Fibroblast of peridontal ligament (primary cell): ENCODE data around the gene GIMAP5.
"Not testable (repeated sequence)": the region's sequence is repeated elsewhere in the genome, so short reads cannot be mapped to it uniquely, and the experiment has no call there.

ENCODE experiments used
- DNase-seq: peaks from one replicate; pipeline ENCODE4 v3.0.0-alpha.2; 2010; ENCODE audit errors: extremely low read depth

Gene GIMAP5

DNA sequence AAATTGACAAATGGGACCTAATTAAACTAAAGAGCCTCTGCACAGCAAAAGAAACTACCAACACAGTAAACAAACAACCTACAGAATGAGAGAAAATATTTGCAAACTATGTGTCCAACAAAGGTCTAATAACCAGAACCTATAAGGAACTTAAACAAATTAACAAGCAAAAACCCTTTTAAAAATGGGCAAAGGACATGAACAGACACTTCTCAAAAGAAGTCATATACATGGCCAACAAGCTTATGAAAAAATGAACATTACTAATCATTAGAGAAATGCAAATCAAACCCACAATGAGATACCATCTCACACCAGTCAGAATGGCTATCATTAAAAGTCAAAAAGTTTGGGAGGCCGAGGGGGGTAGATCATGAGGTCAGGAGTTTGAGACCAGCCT, 36.9 kb downstream of the GIMAP5 start:
- DNase-seq: not testable (repeated sequence)

DNA sequence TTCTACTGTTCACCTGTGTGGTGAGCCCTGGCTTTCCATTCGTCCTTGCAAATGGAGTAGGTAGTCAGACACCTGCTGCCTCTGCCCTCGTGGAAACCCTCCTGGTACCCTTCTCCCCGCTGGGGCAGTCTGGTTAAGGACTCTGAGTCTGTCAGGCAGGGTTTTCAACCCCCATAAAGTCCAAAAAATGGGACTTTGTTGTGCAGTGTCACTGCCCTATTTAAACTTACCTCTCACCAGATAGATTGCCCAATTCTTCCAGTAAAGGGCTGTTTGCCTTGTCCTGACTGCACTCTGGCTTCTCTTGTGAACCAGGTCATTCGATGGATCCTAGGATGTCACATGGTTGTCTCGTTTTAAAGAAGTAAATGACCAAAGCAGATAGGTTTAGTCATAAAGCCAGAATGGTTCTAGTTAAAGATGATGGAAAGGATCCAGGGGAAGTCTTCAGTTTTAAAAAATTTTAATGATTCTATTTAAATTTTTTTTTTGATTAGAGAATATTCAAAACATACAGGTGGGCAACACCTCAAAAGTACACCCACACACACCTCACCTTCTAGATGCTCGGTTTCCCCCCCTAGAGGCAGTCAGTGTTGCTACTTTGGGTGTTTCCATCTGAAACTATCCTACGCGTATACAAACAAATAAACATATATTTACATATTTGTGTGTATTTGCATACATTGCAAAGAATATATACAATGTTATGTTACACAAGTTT, 41.0 kb downstream of the GIMAP5 start:
- DNase-seq: no peak

DNA sequence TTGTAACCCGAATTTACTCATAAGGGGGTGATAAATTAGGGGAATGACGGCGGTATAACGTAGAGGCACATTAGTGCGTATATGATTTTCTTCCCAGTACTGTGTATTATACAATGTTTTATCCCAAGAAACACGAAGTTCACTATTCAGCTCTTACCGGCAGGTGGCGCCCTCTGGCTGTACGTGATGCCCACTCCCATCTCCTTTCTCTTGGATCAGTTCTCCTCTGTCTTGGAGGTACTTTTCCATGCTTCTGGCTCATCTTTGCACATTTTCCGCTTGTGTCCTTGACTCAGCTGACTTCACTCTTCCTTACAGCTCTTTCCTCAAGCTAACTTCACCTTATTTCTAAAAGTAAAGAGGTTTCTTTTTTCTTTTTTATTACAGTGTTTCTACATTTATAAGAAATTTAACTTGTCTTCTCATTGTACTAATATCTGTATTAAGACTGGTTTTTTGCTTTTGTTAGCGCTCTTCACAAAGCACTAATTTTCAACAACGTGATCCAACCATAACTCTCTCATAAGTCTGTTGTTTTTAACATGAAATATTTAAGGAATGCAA, 41.6 kb downstream of the GIMAP5 start:
- DNase-seq: peak; percentile 40

DNA sequence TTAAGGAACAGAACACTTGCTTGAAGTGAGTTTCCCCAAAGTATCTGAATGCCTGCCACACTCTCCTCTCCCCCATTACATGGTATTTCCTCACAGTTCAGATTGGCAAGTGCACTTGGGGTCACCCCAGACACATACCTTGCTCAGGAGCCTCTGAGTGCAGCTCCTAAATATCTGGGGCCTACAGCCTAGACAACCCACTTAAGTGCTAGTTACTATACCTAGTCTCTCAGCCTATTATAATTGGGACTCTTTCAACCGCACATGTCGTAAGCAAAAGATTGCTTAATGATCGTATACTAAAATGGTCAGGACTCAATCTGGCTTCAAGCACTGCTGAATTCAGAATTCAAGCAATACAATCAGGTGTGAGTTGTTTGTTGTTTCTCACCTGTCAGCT, 43.1 kb downstream of the GIMAP5 start:
- no peak for DNase-seq

DNA sequence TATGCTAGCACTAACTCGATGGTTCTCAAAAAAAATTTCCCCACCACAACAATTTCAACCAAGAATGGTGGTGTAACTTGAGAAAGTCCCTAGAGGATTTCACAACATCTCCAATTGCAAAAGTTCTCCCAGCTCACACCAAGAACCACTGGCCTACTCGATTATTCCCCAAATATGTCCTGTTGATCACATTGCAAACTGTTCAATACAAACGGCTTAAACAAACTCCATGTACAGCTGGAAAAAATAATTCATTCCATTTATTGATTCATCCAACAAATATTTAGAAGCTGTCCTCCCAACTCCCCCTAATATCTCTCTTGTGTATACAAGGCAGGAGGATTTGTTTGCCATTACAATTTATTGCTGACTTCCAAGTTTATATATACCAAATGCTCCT, 43.9 kb downstream of the GIMAP5 start:
- peak; percentile 27 for DNase-seq

DNA sequence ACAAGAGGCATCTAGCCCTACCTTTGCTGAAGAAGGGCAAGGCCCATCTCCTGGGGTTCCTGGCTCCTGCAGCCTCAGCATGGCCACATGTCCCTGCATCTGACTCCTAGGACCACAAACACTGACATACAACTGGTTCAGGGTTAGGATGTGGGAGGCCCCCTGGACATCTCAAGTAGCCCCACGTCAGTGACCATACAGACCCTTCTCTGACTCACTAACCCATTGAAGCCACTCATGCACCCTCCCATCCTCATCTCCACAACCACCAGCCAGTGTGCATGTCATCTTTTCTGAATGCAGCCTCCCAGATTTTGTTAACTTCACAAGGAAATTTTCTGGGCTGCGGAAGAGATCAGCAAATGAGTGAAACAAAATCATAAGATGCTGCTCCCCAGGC, 44.7 kb downstream of the GIMAP5 start:
- no peak for DNase-seq

DNA sequence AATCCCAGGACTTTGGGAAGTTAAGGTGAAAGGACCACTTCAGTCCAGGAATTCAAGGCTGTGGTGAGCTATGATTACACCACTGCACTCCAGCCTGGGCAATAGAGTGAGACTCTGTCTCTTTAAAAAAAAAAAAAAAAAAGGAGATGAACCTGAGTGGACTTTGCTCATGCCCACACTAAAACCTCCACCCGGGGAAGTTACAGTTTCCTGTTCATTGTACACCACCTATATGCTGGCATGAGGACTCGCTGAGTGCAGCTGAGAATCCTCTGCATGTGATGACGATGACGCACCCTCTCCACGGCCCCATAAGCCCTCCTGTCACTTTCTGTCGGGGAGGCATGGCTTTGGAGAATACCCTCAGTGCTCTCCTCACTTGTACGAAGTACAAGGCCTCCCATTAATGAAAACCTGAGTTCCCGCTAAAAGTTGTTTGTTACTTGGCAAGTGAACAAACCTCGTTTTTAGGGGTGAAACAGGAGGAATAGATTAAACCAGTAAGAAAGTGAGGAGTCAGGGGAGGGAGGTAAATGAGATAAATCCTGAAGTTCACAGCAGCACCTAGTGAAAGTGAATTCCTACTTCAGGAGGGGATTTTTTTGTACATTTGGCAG, 47.0 kb downstream of the GIMAP5 start:
- DNase-seq: no peak

DNA sequence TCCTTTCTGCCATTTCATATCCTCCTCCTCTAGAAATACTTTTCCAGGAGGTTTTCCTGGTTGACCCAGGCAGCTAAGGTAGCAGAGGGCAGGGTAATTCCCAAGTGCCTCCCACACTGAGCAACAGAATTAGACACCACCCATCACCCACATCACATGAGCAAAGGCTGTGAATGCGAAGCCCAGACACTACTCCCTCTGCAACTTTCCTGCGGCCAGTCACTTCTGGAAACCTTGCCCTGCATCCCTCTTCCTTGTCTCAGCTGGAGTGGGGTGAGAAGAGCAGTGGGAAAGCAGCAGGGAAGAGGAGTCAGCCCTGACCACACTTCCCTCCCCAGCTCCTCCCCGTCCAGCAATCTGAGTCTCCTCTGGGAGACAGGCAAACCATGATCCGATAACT, 47.7 kb downstream of the GIMAP5 start:
- DNase-seq: no peak

DNA sequence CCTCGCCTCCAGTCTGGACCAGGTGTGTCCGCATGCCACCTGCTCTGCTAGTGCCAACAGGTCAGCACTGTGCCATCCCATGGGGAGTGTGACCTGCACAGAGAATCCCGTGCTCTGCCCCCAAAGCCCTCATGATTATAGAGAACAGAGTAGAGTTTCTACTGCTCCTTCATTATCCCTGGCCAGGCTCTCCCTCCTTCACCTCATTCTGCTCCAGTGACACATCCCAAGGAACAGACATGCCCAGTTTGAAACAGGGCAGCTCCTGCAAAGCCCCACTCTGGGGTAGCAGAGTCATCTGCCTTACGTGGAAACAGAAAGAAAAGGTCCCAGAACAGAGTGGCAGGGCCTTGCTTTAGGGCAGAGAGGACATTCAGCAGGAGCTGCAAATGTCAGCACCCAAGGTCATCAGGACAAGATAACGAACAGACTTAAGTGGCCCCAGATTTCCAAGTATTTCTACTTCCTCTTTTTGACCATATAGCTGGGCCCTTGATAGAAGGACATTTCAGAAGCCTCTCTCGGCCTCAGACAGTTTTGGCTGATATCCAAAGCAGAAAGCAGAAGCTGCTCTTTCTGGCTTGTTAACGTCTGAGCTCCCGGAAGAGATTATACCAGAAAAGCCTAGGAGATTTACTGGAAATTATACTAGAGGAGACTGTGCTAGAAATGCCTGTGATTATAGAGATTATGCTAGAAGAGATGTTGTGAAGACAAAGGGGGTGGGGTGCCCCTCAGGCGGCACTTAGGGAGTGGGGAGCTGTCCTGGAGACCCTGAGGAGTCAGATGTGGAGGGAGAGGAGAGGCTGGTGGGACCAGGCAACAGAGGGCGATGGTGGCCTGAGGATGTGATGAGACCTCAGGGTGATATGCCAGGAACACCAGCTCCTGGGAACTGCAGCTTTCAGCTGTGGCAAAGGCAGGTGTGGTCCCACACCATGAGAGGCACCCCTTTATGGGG, 50.4 kb downstream of the GIMAP5 start:
- no peak for DNase-seq

DNA sequence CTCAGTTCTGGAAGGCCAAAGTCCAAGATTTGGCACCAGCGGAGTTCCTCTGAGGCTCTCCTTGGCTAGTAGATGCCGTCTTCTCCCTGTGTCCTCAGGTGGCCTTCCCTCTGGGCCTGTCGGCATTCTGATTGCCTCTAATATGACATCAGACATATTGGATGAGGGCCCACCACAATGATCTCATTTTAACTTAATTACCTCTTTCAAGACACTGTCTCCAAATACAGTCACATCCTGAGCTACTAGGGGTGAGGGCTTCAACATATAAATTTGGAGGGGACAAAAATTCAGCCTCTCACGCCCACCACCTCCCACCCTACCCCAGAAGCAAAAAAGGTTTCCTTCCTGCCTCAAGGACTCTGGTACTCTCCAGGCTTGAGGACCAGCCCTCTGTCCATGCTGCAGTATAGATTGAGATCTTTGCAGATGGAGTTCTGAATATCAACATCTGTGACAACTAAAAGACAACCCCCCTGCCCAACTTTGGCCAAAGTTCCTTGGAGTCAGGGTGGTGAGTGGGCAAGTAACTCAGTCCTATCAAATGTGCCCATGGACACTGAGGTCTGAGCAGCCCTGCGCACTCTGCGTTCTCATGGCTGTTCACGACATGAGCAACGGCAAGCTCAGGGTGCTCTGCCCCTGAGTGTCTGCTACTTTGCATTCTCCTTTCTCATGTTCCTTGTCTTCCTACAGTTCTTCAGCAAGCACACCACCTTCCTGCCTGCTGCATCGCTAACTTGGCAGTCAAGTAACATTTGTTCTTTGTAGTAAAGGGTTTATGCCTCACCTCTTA, 51.5 kb downstream of the GIMAP5 start:
- no peak for DNase-seq

DNA sequence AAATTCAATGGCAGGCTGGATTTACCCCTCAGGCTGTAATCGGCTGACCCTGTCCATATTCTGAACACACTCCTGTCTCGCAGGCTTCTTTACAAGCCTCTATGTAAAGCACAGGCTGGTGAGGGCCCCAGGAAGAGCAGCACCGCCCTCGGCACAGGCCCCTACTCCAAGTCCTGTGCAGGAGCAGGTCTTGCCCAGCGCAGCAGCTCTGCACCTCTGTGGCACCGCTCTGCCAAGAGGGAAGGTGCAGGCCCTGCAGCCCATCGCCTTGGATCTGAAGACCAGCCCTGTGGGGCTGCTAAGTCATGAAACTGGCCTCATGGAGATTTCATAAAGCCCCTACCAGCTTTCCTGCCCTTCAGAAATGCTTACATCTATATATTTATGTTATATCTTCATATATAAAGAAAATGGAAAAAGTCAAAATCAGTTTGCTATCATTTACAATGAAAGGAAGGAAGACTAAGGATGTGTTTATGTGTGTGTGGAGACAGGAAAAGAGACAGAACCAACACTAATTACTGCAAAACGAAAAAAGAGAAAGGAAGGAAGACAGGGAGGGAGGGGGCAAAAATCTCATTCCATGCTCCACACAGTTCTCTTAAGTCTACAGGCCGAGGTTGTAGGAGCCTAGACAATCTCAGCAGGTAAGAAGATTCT, 53.3 kb downstream of the GIMAP5 start:
- no peak for DNase-seq

DNA sequence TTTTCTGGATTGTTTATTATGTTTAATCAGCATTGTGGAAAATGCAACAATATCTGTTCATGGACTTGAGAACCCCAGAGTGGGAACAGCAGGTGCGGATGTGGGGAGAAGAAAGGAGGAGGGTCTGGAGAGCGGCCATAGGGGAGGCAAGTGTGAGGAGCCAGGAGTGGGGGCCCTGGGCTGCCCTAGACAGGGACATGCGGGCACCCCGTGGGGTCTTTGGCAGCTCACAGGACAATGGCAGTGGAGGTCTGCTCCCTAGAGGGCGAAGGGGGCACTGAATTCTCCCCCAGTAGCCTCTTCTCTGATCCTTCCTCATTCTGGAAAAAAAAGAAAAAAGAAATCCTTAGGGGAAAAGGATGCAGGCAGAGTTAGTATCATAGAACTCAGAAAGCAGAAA, 54.1 kb downstream of the GIMAP5 start:
- DNase-seq: no peak

DNA sequence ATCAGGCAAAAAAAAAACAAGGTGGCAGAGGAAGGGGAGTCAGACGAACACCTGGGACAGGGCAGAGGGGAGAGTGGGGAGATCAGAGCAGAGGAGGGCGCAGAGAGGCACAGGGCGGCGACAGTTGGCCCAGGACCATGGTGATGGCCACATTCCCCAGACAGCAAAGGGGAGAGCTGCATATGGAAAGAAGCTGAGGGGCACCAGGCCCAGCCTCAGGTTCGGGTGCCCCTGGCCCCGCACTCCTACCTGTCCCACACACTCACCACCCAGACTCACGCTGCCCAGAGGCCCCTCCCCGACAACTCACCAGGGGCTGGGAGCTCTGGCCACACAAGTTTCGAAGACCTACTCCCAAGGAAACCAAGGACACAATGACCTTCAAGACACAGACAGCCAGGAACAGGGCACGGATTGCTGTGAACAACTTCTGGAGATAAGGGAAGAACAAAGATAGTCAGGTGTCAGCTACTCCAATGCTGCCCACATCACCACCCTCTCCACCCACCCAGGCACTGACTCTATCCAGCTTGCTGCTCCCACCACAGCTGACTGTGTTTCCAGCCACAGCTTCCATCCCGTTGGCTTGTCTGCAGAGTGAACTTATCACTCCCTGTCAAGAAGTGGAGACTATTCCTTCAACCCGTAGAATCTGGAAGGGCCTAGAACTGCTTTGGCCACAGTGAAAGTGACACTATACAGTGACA, 54.7 kb downstream of the GIMAP5 start:
- DNase-seq: no peak
